Measurements from ENCODE around the gene CREB1.
"Not testable (repeated sequence)": the region's sequence is repeated elsewhere in the genome, so short reads cannot be mapped to it uniquely, and the experiment has no call there.

The CREB1 gene

GRCh38 chr2:207529330-207530159, at the start of gene CREB1:
Gene CREB1, plus strand, starts transcription at chr2:207529962. Its CDS starts 25,674 bp downstream, at chr2:207555636.
- peak; percentile 100 for DNase-seq

- no peak for DNase-seq
These were observed 49.2 kb upstream of the CREB1 start for GRCh38 chr2:207480521-207481040.

- no peak for DNase-seq
These were observed 47.8 kb upstream of the CREB1 start for GRCh38 chr2:207481924-207482323.

GRCh38 chr2:207482630-207483029, 47.1 kb upstream of the CREB1 start:
- DNase-seq: no peak

GRCh38 chr2:207483066-207483465, 46.7 kb upstream of the CREB1 start:
- no peak for DNase-seq

- no peak for DNase-seq
These were observed 46.3 kb upstream of the CREB1 start for GRCh38 chr2:207483477-207483876.

DNA sequence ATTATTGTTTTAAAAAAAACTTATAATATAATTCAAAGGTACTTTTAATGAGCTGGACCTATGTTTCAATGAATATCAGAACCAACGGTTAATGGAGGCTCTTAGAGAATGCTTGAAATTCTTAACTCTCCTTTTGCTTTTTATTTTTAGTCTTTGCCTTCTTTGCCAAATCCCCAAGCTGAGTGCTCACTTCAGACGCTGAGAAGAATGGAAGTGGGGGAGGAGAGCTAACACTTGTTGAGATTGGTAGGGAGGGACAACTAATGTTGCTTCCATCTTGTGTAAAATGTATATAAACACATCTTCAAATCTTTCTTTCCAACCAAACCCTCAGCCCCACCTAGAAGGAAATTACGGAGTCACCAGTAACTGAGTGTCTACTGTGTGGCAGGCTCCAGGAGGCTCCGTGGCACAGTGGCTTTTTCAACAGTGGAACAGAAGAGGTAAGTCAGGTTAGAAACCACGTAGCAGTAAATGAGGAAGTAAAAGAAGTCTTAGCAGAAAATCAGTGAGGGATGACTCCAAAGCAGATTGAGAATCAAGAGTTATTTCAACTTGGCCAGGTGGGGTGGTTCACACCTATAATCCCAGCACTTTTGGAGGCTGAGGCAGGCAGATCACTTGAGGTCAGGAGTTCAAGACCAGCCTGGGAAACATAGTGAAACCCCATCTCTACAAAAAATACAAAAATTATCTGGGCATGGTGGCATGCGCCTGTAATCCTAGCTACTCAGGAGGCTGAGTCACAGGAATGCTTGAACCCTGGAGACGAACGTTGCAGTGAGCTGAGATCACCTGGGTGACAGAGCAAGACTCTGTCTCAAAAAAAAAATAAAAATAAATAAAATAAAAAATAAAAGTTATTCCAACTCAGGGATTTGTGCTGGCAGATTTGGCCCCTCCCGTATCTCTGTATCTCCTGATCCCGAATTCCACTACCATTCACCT, 45.0 kb upstream of the CREB1 start:
- DNase-seq: no peak

- no peak for DNase-seq
These were observed 42.0 kb upstream of the CREB1 start for GRCh38 chr2:207487650-207488311.

DNA sequence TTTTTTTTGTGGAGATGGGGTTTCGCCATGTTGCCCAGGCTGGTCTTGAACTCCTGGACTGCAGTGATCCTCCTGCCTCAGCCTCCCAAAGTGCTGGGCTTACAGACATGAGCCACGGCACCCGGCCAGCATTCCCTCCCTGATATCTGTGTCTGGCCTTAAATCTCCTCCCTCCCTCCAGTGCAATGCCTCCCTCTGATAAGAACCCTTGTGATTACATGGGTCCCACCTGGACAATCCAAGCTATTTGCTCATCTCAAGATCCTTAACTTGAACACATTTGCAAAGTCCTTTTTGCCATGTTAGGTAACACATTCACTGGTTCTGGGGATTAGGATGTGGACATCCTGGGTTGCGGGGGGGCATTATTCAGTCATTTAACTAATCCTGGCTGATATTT, 40.5 kb upstream of the CREB1 start:
- DNase-seq: no peak

DNA sequence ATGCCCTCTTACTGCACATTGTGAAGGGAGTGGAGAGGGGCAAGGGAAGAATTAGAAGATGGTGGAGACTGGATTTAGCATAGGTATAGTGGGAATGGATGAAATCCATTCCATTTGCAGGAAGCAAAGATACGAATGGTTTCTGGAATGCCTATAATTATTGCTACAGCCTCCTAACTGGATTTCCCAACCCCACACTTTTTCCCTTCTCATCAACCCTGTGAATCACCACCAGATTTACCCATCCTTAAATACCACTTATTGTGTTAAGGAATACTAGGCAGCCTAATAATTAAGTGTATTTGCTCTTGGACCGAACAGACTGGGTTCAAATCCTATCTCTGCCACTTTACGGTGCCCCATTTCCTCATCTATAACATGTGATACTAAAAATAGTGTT, 39.3 kb upstream of the CREB1 start:
- DNase-seq: no peak

- no peak for DNase-seq
These were observed 38.7 kb upstream of the CREB1 start for GRCh38 chr2:207491086-207491485.

DNA sequence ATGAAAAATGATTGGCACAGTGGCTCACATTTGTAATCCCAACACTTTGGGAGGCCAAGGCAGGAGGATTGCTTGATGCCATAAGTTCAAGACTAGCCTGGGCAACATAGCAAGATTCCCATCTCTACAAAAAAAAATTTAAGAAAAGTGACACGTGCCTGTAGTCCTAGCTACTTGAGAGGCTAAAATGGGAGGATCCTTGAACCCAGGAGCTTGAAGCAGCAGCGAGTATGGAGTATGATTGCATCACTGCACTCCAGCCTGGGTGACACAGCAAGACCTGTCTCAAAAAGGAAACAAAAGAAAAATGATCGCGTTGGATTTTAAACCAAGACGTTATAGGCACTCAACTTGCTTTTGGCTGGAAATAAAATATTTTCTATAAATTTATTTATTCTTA, 37.8 kb upstream of the CREB1 start:
- no peak for DNase-seq

DNA sequence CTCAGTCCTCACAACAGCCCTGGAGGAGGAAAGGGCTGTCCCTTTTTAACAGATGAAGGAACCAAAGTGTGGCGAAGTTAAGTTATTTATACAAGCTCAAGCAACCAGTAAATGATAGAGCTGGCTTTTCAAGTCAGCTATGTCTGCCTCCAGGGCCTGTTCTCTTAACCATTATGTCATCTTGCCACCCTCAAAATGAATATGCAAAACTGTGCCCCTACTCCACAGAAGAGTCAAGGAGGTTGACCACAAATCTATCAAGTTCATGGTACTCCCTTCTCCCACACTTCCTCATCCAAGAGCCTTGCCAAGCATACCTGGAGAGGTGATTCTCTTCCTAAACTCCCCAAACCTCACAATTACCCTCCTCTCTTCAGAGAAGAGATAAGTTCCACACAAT, 37.3 kb upstream of the CREB1 start:
- no peak for DNase-seq

- DNase-seq: no peak
These were observed 35.6 kb upstream of the CREB1 start for GRCh38 chr2:207494137-207494536.

GRCh38 chr2:207496936-207497335, 32.8 kb upstream of the CREB1 start:
- DNase-seq: not testable (repeated sequence)

DNA sequence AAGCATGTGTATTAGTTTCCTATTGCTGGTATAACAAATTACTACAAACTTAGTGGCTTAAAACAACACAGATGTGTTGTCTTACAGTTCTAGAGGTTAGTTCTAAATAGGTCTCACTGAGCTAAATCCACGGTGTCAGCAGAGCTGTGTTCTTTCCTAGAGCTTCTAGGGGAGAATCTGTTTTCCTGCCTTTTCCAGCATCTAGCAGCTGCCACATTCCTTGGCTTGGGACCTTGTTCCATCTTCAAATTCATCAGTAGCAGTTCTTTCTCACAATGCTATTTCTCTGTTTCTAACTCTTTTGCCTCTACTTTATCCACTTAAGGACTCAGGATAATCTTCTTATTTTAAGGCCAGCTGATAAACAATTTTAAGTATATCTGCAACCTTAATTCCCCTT, 32.2 kb upstream of the CREB1 start:
- DNase-seq: no peak

- DNase-seq: no peak
These were observed 31.3 kb upstream of the CREB1 start for GRCh38 chr2:207498427-207498826.

DNA sequence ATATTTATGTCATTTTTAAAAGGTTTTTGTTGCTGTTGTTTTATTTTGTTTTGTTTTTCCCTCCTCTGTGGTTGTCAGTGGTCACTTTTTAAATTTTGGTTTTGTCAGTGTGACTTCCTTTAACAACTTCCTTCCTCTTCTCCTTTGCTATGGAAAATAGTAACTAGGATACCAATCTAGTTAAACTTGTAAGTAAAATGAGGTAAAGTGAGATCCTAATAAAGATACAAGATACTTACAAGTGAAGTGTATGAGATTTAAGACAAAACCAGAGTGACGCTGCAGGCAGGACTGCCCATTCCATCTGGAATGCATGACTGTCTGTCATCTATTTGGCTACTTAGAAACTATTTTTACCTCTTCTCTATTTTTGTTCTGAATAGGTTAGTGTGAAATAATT, 30.6 kb upstream of the CREB1 start:
- DNase-seq: no peak

DNA sequence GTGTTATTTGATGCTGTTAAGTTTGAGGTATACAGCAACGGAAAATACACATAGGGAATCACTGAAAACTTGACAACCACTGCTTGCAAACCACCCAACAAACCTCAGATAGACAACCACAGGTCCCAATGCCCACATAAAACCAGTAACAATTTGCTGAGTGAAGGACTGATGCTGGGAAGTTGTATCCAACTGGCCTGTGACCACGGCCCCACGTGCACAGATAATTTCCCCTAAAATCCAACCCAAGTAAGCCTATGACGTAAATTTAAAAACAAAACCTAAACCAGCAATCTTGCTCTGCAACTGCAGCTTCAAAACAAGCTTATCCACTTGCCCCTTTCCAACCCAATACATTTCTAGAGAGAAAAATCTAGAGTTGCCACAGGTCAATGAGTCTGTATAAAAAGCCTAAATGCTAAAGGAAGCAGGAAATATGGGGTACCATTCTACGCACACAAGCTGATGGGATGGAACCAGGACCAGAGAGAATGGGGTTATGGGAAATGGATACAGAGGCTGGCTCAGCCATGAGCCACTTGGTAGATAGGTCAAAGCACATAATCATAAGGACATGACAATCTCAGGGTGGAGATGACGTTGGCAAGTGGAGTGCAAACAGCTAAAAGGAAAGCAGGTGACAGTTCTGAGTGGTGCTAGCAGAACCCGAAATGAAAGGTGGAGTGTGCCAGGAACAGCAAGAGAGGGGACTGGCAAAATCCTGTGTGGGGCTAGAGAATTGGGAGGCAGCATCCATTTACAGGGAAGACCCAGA, 27.8 kb upstream of the CREB1 start:
- no peak for DNase-seq

GRCh38 chr2:207502577-207503198, 27.1 kb upstream of the CREB1 start:
- DNase-seq: no peak

GRCh38 chr2:207503234-207503633, 26.5 kb upstream of the CREB1 start:
- DNase-seq: no peak

Data from CD4-positive, alpha-beta T cell treated with Interleukin-12 subunit alpha and Interleukin-12 subunit beta, for 1 hour (primary cell).